ENCODE results near the gene PRDM11.

Gene PRDM11

GRCh38 chr11:45151362-45151982 lies 5.0 kb downstream of the PRDM11 start:
- in situ Hi-C loops (cut with HindIII; ENCODE audit: low sequenced_read_pairs) = no loop called here
- TF ChIP-seq CTCF (IDR thresholded peaks at IDR 0.05; ENCODE audit: low read depth, low read length, missing control alignments) = no peak
- no peak for DNase-seq (ENCODE audit: low read depth)
- H3K4me3 ChIP-seq (ENCODE audit: low read depth, low read length) = no peak overlapping the region

- no peak for DNase-seq (ENCODE audit: low read depth)
- in situ Hi-C loops (cut with HindIII; ENCODE audit: low sequenced_read_pairs) = no loop called here
- TF ChIP-seq CTCF (IDR thresholded peaks at IDR 0.05; ENCODE audit: low read depth, low read length, missing control alignments) = no peak
- no peak overlapping the region for H3K4me3 ChIP-seq (ENCODE audit: low read depth, low read length)
Observed at GRCh38 chr11:45152740-45153595, 6.5 kb downstream of the PRDM11 start.

DNA sequence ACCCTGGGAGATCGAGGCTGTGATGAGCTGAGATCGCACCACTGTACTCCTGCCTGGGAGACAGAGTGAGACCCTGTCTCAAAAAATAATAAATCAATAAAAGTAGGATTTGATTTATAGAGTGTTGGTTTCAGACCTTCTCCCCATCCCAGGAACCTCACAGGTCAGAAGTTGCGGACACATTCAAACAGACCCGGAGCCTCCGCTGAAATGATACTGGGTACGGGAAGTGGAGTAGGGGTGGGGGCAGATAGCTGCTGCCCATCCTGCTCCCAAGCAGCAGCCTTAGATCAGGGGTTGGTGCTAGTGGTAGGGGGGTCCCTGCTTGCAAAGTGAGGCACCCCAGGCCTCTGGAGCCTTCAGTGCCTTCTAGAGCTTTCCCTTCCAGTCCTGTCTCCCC lies 7.8 kb downstream of the PRDM11 start:
- no peak for DNase-seq (ENCODE audit: low read depth)
- in situ Hi-C loops (cut with HindIII; ENCODE audit: low sequenced_read_pairs) = no loop called here
- no peak overlapping the region for H3K4me3 ChIP-seq (ENCODE audit: low read depth, low read length)
- no peak for TF ChIP-seq CTCF (IDR thresholded peaks at IDR 0.05; ENCODE audit: low read depth, low read length, missing control alignments)

- no peak overlapping the region for H3K4me3 ChIP-seq (ENCODE audit: low read depth, low read length)
- no peak for DNase-seq (ENCODE audit: low read depth)
- no peak for TF ChIP-seq CTCF (IDR thresholded peaks at IDR 0.05; ENCODE audit: low read depth, low read length, missing control alignments)
- in situ Hi-C loops (cut with HindIII; ENCODE audit: low sequenced_read_pairs) = no loop called here
Observed at GRCh38 chr11:45155058-45155551, 8.7 kb downstream of the PRDM11 start.

GRCh38 chr11:45155627-45156180 lies 9.3 kb downstream of the PRDM11 start:
- in situ Hi-C loops (cut with HindIII; ENCODE audit: low sequenced_read_pairs) = no loop called here
- DNase-seq (ENCODE audit: low read depth) = no peak
- TF ChIP-seq CTCF (IDR thresholded peaks at IDR 0.05; ENCODE audit: low read depth, low read length, missing control alignments) = no peak
- no peak overlapping the region for H3K4me3 ChIP-seq (ENCODE audit: low read depth, low read length)

GRCh38 chr11:45156201-45156600 lies 9.8 kb downstream of the PRDM11 start:
- in situ Hi-C loops (cut with HindIII; ENCODE audit: low sequenced_read_pairs) = no loop called here
- no peak for TF ChIP-seq CTCF (IDR thresholded peaks at IDR 0.05; ENCODE audit: low read depth, low read length, missing control alignments)
- H3K4me3 ChIP-seq (ENCODE audit: low read depth, low read length) = no peak overlapping the region
- DNase-seq (ENCODE audit: low read depth) = no peak

All from astrocyte of the cerebellum (primary cell).